Keratinocyte (primary cell): ENCODE data around the gene PPP2R5C.

Source experiments
- EZH2 ChIP-seq: IDR thresholded peaks from one replicate; pipeline ENCODE4 v1.6.1; 2012; ENCODE audit warnings: inconsistent platforms, mild to moderate bottlenecking, low read length, moderate library complexity
- TF ChIP-seq, protein P1 (sequence below), 3 experiments: IDR thresholded peaks in 1 of 3; conservative IDR thresholded peaks in 1 of 3; optimal IDR thresholded peaks in 1 of 3; 2 replicates in 2 of 3; 3 replicates in 1 of 3; pipeline versions ENCODE3 to v1.5.1; 2011; ENCODE audit warnings: low read length in 3 of 3, mild to moderate bottlenecking in 3 of 3, moderate library complexity in 2 of 3, control low read depth in 1 of 3, inconsistent platforms in 1 of 3; ENCODE audit not compliant: insufficient read depth in 2 of 3; ENCODE audit errors: extremely low read depth in 1 of 3

DNA sequence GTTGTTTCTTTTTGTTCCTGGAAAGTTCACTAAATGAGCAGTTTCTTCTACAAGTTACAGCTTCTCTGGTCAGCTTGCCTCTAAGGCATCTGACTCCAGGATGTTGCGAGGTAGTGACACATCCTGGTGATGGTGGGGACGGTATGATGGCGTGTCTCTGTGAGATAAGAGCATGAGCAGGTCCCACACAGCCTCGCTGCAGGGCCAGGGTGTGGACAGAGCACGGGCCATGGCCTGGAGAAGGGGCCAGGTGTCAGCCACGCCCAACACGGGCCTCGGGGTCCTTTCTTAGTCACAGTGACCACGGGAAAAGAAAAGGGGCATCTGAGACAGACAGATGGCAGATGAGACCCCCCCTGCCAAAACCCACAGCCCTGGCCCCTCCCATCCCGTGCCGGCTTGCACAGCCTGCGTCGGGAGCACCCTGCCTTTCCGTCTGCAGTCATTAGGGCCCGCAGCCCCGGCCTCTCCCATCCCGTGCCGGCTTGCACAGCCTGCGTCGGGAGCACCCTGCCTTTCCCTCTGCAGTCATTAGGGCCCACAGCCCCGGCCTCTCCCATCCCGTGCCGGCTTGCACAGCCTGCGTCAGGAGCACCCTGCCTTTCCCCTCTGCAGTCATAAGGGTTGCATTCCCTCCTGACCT, 123.5 kb downstream of the PPP2R5C start:
- TF ChIP-seq, protein P1, sequence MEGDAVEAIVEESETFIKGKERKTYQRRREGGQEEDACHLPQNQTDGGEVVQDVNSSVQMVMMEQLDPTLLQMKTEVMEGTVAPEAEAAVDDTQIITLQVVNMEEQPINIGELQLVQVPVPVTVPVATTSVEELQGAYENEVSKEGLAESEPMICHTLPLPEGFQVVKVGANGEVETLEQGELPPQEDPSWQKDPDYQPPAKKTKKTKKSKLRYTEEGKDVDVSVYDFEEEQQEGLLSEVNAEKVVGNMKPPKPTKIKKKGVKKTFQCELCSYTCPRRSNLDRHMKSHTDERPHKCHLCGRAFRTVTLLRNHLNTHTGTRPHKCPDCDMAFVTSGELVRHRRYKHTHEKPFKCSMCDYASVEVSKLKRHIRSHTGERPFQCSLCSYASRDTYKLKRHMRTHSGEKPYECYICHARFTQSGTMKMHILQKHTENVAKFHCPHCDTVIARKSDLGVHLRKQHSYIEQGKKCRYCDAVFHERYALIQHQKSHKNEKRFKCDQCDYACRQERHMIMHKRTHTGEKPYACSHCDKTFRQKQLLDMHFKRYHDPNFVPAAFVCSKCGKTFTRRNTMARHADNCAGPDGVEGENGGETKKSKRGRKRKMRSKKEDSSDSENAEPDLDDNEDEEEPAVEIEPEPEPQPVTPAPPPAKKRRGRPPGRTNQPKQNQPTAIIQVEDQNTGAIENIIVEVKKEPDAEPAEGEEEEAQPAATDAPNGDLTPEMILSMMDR (optimal IDR thresholded peaks at IDR 0.05 in 1 of 3, IDR thresholded peaks at IDR 0.05 in 1 of 3, conservative IDR thresholded peaks at IDR 0.05 in 1 of 3; ENCODE audit: extremely low read depth in 1 of 3, insufficient read depth in 2 of 3, low read length in 3 of 3) = no peak
- no peak for TF ChIP-seq EZH2
